Common myeloid progenitor, CD34-positive (primary cell): ENCODE data around the gene TSTD2.

Source experiments
- CTCF ChIA-PET: fragments of 350-600 bp; sonication (Branson Sonifier 250); formaldehyde crosslinking; loops from one replicate; lab custom pipeline; 2021; ENCODE audit warnings: antibody characterized with exemption; lab: Charles Lee
- POLR2A ChIA-PET: fragments of 350-600 bp; sonication (Branson Sonifier 250); formaldehyde crosslinking; loops from one replicate; lab custom pipeline; 2021; ENCODE audit warnings: antibody characterized with exemption; lab: Charles Lee
- DNase-seq, 3 donors: peaks; one replicate each; pipeline versions ENCODE4 v3.0.0 to v3.0.0-alpha.2; 2013
- H3K27ac ChIP-seq, 2 experiments: 1 replicate in 1 of 2; 2 replicates in 1 of 2; pipeline ENCODE4 v1.7.0; 2013; ENCODE audit warnings: inconsistent platforms in 2 of 2, low read length in 2 of 2, mild to moderate bottlenecking in 2 of 2, low read depth in 1 of 2, moderate library complexity in 1 of 2; ENCODE audit not compliant: severe bottlenecking in 2 of 2, insufficient read depth in 1 of 2, poor library complexity in 1 of 2
- H3K27me3 ChIP-seq, 5 experiments: replicated peaks in 2 of 5; 1 replicate in 3 of 5; 2 replicates in 2 of 5; pipeline versions ENCODE4 v1.6.1 to v1.7.0; 2013; ENCODE audit warnings: low read length in 4 of 5, mild to moderate bottlenecking in 2 of 5, moderate library complexity in 2 of 5, inconsistent platforms in 1 of 5; ENCODE audit not compliant: insufficient read depth in 5 of 5, control insufficient read depth in 4 of 5
- H3K36me3 ChIP-seq, 4 experiments: 1 replicate in 2 of 4; 2 replicates in 2 of 4; pipeline versions ENCODE4 v1.6.1 to v1.7.0; 2013; ENCODE audit warnings: low read length in 3 of 4, control low read depth in 1 of 4, mild to moderate bottlenecking in 1 of 4; ENCODE audit not compliant: control insufficient read depth in 4 of 4, insufficient read depth in 4 of 4
- H3K4me1 ChIP-seq, 4 experiments: 1 replicate in 3 of 4; 2 replicates in 1 of 4; pipeline versions ENCODE4 v1.6.1 to v1.7.1; 2013; ENCODE audit warnings: low read length in 3 of 4, mild to moderate bottlenecking in 3 of 4, control low read depth in 1 of 4, inconsistent platforms in 1 of 4, moderate library complexity in 1 of 4; ENCODE audit not compliant: control insufficient read depth in 4 of 4, insufficient read depth in 4 of 4; ENCODE audit errors: control extremely low read depth in 1 of 4
- H3K4me3 ChIP-seq, 7 experiments: 1 replicate in 4 of 7; 2 replicates in 3 of 7; pipeline versions ENCODE4 v1.5.1 to v1.7.0; 2013; ENCODE audit warnings: mild to moderate bottlenecking in 7 of 7, low read length in 6 of 7, moderate library complexity in 6 of 7, inconsistent platforms in 2 of 7, low read depth in 2 of 7, control low read depth in 1 of 7; ENCODE audit not compliant: insufficient read depth in 4 of 7, control insufficient read depth in 1 of 7; ENCODE audit errors: extremely low read depth in 1 of 7
- H3K9me3 ChIP-seq, 5 experiments: 1 replicate in 4 of 5; 2 replicates in 1 of 5; pipeline versions ENCODE4 v1.6.1 to v1.7.1; 2013; ENCODE audit warnings: low read length in 4 of 5, mild to moderate bottlenecking in 2 of 5, inconsistent platforms in 1 of 5, low read depth in 1 of 5, moderate library complexity in 1 of 5; ENCODE audit not compliant: control insufficient read depth in 4 of 5, insufficient read depth in 2 of 5; ENCODE audit errors: control extremely low read depth in 1 of 5
- WGBS: methylation state at CpG from one replicate; pipeline ENCODE4 v1.1.5; 2013; ENCODE audit not compliant: insufficient coverage; 5-methylcytosine and 5-hydroxymethylcytosine counted together

The TSTD2 gene

DNA sequence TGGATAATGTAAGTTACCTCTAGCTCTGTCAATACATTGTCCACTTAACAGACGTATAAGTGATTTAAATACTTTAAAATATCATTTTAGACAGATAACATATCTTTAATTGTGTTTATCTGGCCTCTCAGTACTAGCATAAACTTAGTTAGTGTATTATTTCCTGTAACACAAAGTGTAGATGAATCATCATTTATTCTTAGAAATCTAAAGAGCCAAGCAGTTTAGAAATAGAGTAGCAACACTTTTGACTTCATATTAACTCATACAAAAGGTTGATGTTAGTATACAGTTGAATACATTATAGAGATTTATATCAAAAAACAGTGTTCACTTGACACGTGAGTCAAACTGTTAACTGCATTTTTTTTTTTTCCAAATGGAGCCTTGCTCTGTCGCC is 18.5 kb upstream of the TSTD2 start:
- WGBS = 90% methylated on average over 2 of the region's 3 CpGs
- CTCF ChIA-PET = no interaction called here

DNA sequence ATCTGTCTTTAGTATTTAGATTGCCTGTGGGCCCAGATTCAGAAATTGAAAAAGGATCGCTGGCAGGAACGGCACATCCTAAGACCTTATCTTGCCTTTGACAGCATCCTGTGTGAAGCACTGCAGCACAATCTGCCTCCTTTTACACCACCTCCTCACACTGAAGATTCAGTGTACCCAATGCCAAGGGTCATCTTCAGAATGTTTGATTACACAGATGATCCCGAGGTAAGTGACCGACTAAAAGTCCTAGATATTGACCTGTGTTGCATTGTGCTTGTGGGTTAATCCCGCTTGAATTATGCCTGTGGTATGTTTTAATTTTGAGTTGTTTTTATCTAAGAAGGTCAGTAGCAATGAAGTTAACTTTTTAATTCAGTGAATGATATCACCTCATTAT is 14.8 kb upstream of the TSTD2 start:
- Histone ChIP-seq H3K4me1 (no peaks in the 10 kb centered on the region), H3K36me3 (peaks cover 19 to 61% (median 46%) of the 10 kb centered on the region in 4 experiments), H3K9me3 (no peaks in the 10 kb centered on the region), H3K27me3 (no peaks in the 10 kb centered on the region), H3K27ac (no peak overlapping the region), H3K4me3 (no peak overlapping the region)
- ChIA-PET CTCF (interaction anchor here (1.7 kb wide), 1 partner anchor 9 kb away, joined by 14 read pairs; no protein-coding TSS in a partner anchor), POLR2A (no interaction called here)
- 100% methylated on average over 2 of the region's 5 CpGs for WGBS
- no peak for DNase-seq

More for the DNA sequence above, 18.5 kb upstream of the TSTD2 start:
- Histone ChIP-seq H3K9me3 (no peaks in the 10 kb centered on the region), H3K27ac (no peak overlapping the region), H3K36me3 (peaks cover 14 to 66% (median 47%) of the 10 kb centered on the region in 4 experiments), H3K27me3 (no peaks in the 10 kb centered on the region), H3K4me3 (no peak overlapping the region), H3K4me1 (no peaks in the 10 kb centered on the region)
- DNase-seq = no peak
- POLR2A ChIA-PET = interaction anchor here (0.6 kb wide), 1 partner anchor 27 kb away, joined by 5 read pairs; no protein-coding TSS in a partner anchor

DNA sequence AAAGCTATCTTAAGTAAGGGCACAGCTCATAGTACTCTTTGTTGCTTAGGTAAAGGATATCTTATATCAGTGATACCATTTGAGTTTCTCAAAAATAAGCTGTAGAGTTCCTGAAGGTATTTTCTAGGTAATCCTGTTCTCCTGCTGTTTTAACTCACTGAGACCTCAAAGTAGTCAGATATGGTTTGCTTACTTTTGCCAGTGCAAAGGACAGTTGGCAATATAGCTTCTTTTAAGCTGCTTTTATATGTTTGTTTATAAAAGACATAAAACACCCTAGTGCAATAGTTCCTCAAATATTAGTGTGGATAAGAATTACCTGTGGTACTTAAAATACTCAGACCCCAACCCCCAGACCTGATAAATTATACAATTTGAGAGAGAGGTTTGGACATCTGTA is 12.6 kb upstream of the TSTD2 start:
- DNase-seq = no peak
- ChIA-PET CTCF (interaction anchor here (1.0 to 1.6 kb wide), 5 partner anchors 9 to 30 kb away, joined by 3 to 4 read pairs (median 4); no protein-coding TSS in a partner anchor), POLR2A (no interaction called here)
- no peak overlapping the region for H3K27ac ChIP-seq
- H3K27me3 ChIP-seq = no peaks in the 10 kb centered on the region
- peaks cover 19 to 72% (median 48%) of the 10 kb centered on the region in 4 experiments for H3K36me3 ChIP-seq
- no peaks in the 10 kb centered on the region for H3K9me3 ChIP-seq
- no peaks in the 10 kb centered on the region for H3K4me1 ChIP-seq
- H3K4me3 ChIP-seq = no peak overlapping the region

DNA sequence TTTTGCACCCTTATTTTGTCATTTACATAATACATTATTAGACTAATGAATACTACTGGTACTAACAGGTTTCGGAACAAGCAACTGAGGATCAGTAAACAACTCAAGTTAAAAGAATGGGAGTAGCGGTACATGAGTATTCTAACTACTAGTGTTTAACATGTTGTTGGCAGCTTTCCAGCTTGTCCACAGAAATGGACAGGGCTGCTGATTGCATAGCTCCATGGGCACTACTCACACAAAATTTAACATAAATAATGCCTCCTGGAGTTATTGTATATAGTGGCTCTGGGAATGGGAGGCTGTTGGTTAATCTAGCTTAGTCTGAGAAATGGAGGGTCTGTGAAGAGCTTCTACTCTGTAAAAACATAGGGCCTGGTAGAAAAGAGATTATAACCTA is 7.2 kb upstream of the TSTD2 start:
- ChIA-PET POLR2A (no interaction called here), CTCF (interaction anchor here (0.8 to 2.3 kb wide), 6 partner anchors 8 to 173 kb away, joined by 3 to 14 read pairs (median 4); no protein-coding TSS in a partner anchor)
- no peak overlapping the region for H3K4me3 ChIP-seq
- 100% methylated on average over 1 of the region's 2 CpGs for WGBS
- H3K4me1 ChIP-seq = peaks cover 0 to 18% (median 12%) of the 10 kb centered on the region in 4 experiments
- DNase-seq = no peak
- peaks cover 12 to 44% (median 25%) of the 10 kb centered on the region in 4 experiments for H3K36me3 ChIP-seq
- no peaks in the 10 kb centered on the region for H3K9me3 ChIP-seq
- H3K27ac ChIP-seq = no peak overlapping the region
- H3K27me3 ChIP-seq = no peaks in the 10 kb centered on the region

DNA sequence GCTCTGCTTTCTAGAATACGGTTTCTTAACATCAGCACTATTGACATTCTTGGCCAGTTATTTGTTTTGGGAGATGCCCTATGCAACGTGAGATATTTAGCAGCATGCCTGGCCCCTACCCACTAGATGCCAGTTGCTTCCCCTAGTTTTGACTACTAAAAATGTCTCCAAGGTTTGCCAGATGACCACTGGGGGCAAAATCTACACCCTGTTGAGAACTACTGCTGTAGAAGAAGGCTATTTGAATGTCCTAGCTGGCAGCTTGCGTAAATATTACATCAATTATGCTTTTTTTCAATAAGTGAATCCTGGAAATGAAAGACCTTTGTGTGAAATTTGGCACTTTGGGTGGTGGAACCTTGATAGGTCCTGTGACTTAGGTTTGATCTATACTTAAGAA is 5.5 kb upstream of the TSTD2 start:
- Histone ChIP-seq H3K27ac (no peak overlapping the region), H3K9me3 (no peaks in the 10 kb centered on the region), H3K4me1 (peaks cover 11 to 28% (median 25%) of the 10 kb centered on the region in 4 experiments), H3K4me3 (no peak overlapping the region), H3K36me3 (peaks cover 6 to 31% (median 16%) of the 10 kb centered on the region in 4 experiments), H3K27me3 (no peaks in the 10 kb centered on the region)
- peak in 2 of 3 donors; percentile 33 to 35 for DNase-seq
- ChIA-PET CTCF (interaction anchor here (0.8 to 2.4 kb wide), 8 partner anchors 10 to 171 kb away, joined by 3 to 14 read pairs (median 4); no protein-coding TSS in a partner anchor), POLR2A (no interaction called here)
- 93% methylated on average over 2 of the region's 3 CpGs for WGBS

DNA sequence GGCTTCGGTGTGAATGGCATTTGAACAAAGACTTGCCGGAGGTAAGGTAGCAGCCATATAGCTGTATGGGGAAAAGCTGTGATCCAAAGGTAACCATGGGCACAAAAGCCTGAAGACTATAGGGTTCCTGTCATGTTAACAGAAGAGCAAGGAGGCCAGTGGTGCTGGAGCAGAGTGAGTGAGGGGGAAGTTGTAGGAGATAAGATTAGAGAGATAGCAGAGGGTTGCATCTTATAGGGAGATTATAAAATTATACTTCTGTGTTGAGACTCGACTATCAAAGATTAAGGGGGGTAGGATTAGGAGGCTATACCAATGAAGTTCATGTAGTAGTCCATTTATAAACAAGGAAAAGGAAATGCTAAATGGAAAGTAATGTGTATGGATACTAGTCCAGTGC is 3.7 kb upstream of the TSTD2 start:
- no peaks in the 10 kb centered on the region for H3K27me3 ChIP-seq
- H3K4me1 ChIP-seq = peaks cover 19 to 35% (median 31%) of the 10 kb centered on the region in 4 experiments
- no peaks in the 10 kb centered on the region for H3K9me3 ChIP-seq
- ChIA-PET POLR2A (no interaction called here), CTCF (interaction anchor here (1.6 kb wide), 1 partner anchor 8 kb away, joined by 4 read pairs; no protein-coding TSS in a partner anchor)
- H3K36me3 ChIP-seq = peaks cover 0 to 14% (median 8%) of the 10 kb centered on the region in 4 experiments
- no peak for DNase-seq
- no peak overlapping the region for H3K4me3 ChIP-seq
- no peak overlapping the region for H3K27ac ChIP-seq
- 89% methylated on average over 3 of the region's 3 CpGs for WGBS

DNA sequence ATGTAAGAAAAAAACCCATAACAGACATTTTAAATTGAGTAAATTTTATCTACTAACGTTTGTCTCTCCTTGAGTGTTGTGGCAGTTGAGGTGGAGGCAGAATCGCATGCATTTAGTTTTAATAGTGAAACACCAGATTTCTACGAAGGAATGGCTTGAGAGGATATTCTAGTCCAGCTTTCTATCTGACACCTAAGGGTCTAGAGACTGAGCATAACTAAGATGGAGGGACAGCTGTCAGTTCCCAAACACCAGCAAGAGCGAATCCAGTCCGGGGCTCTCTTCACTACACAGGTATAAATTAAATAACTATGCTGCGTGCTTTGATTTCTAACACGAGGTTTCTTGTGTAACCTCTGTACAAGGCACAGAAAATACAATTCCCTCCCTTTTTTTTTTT is 1.9 kb upstream of the TSTD2 start:
- Histone ChIP-seq H3K27me3 (no peaks in the 10 kb centered on the region), H3K4me3 (peak overlapping the region in 4 of 7 experiments; percentile 34 to 96 (median 92)), H3K36me3 (peaks cover 0 to 5% (median 1%) of the 10 kb centered on the region in 4 experiments), H3K9me3 (no peaks in the 10 kb centered on the region), H3K27ac (peak overlapping the region in 1 of 2 experiments; percentile 99), H3K4me1 (peaks cover 19 to 41% (median 36%) of the 10 kb centered on the region in 4 experiments)
- DNase-seq = no peak
- WGBS = 97% methylated on average over 6 of the region's 7 CpGs
- CTCF ChIA-PET = no interaction called here
- POLR2A ChIA-PET = no interaction called here
